GM19468 (cell line): ENCODE data around the gene ELF4.

Experiments used
- ATAC-seq: cut with Tn5 transposase; IDR thresholded peaks from one replicate; pipeline ENCODE4 v1.9.1; 2021; ENCODE audit warnings: mild to moderate bottlenecking, moderate library complexity, moderate number of reproducible peaks; ENCODE audit not compliant: unreplicated experiment; ENCODE audit errors: extremely low read depth

ELF4 gene

DNA sequence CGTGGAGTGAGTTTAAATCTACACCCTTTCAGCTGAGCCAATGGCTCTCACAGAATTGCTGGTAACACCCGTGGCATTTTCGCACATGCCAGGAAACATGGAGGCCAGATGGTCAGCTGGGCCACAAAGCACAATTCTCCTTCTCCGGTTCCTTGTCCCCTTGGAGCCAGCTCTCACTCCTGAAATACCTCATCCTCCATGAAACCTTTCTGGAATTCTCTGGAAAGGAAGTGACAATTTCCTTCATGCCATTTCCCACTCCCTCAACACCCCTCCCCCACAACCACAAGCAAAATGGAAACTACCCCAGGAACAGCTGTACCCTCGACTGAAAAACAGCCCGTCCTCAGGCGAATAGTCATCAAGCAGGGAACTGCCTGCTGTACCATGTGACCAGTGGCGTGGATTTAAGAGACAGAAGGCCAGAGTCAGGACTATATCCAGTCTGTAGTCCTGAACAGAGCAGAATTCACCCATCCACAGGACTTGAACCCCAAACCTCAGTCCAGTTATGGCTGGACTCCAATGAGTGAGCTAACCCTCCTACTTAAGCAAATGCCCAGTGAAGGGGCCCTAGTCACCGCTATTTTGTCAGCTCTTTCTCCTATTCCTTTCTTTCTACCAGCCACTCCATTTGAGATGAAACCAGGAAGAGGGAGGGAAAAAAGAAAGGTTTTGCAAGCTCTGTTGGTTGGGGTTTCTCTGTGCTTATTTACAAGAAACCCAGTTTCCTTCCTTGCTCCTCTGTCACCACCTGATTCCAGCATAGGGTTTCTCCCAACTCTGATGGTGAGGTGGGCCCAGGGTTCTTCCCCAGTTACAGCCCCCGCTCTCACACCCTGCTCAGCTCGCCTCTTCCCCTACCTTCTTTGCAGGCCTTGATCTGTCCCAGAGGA is 24.5 kb downstream of the ELF4 start:
- no peak for ATAC-seq

DNA sequence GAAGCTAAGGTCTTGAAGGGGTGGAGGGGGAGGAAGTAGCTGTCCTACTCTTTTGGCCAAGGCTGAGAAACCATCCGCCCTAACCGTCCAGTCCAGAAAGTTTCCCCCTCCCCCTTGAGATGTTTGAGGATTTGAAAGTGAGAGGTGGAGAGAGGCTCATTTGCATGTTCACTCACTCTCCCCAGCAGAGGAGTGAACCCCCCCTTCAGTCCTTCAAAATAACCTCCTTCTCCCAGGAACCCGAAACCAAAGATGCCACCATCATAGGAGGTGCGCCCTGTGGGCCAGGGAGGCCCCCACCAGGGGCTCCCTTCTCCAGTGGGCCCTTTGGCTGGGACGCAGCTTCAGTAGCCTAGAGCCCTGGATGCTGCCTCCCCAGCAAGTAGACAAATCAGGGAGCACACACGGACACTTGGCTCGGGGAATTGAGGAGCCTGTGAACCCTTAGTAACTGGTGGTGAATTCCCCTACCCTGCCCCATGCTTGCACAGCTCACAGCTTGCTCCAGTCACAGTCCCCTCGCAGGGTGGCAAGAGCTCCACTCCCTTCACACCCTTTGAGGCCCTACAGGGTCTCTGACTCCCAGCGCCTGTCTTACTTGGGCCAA is 25.6 kb downstream of the ELF4 start:
- ATAC-seq: no peak

DNA sequence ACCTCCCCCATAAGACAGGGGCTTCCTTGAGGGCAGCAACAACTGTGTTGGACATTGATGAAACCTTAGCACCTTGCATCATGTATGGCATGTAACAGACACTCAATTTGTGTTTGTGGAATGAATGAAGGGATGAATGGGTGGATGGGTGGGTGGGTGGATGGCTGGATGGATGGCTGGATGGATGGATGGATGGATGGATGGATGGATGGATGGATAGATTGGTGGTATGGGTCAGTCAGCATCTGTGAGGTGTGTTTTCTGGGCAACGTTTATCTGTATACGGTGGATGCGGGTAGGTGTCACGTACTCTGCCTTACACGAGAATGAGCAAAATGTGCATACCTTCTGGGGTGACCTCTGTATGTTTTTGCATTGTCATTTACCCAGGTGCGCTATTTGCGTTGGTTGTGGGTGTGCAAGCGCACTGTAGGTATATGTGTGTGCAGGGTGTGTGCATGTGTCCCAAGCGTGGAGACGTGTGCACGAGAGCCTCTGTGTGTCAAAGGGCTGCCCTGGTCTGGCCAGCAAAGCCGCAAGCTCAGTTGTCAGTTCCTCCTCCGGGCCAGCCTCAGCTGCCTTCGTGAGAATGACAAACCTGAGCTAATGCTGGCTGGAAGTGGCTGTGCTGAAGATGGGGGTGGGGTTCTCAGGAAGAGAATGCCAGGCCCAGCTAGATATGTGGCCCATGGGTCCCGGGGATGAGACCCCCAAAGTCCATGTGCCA is 26.5 kb downstream of the ELF4 start:
- ATAC-seq: no peak

DNA sequence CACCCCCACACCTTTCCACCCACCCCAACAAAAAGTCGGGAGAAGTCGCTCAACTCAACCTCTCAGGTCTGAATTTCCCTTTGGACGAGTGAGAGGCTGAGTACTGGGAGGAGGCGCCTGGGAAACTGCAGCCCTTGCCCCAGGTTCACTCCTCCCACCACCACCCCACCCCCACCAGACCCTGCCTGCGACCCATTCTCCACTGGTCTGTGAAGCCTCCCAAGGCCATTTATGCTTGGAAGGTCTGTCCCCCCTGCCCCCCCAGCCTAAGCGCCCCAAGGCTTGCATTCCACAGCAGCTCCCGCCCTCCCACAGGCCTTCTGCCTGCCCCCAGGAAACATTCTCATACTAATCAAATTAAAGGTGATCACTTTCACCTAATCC is 27.2 kb downstream of the ELF4 start:
- no peak for ATAC-seq

DNA sequence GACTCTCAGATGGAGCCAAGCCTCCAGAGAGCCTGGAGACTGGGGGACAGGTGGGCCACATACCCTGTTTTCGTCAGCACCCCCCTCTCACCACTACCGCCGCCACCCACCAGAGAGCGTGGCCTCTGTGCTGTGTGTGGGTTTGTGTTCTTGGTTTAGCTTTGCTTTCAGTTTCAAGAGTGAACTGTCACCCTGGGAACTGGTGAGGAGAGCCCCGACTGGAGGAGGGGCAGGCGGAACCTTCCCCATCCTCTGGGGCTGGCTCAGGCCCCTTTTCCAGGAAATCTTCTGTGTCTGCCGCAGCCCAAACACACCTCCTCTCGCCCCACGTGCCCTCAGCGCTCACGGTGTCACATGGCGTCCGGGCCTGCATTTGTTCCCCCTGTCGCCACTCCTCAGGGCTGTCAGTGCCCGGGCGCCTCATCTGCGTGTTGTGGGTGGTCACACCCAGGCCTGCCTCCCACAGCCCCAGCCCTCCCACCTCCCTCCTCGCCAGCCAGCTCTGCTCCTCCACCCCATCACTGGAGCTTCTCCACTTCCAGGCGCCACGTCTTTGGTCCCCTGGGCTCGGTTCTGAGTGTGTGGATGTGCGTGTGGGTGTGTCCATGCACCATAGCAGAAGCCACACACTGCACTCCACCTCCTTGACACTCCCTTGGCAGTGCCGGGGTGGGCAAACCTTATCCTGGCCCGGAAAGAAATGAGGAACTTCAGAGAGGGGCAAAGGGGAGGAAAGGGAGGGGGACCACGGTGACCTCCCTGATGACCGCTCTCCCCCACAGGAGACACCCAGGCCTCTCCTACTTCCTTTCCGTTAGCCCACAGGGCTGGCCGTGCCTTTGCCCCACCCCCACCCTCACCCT is 27.8 kb downstream of the ELF4 start:
- ATAC-seq: peak; percentile 66

DNA sequence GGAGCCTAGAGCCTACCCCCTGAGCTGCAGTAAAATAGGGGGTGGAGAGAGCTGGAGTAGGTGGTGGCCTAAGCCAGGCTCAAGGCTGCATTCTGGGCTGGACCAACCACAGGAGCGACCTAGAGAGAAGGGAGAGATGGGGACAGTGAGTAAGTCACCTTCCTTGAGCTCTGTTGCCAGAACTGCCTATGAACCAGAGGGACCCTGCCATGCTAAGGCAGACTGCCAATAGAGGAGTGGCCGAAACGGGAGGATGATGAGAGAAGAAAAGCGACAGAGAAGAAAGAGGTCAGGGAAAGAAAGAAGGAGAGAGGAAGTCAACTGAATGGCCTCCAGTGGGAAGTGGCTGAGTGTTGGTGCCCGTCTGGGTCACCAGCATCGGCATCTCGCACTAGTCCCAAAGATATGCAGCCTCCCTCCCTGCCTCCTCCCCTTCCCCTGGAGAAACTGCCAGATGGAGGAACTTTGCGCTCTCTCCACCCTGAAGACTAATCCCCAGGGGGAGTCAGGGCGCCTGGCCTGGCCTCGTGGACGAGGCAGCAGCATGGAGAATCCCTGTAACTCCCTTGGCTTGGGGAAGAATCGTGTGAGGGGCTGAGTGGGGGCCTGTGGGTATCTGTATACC is 28.8 kb downstream of the ELF4 start:
- ATAC-seq: no peak

DNA sequence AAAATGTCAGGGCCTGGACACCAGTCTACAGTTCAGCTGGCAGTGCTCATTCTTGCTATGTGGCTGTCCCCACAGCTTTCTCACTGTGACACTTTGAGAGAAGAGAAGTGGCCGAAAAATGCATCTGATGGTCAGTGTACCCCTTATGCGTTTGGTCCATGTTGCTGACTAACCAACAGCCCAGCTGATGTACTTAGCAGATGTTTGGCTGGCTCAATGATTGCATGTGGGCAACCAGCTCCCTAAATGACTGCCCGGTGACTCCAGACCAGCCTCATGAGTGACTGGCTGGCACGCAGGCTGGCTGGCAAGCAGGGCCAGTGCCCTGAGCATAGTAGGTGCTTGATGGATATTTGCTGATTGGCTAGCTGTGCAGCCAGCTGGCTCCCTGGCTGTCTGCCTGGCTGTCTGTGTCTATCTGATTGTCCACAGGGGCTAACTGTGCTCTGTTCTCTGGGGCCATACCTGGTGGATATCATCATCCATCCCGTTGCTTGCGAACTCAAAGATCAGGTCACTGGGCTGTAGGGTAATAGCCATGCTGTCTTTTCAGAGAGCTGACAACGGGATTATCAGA is 29.4 kb downstream of the ELF4 start:
- ATAC-seq: no peak

DNA sequence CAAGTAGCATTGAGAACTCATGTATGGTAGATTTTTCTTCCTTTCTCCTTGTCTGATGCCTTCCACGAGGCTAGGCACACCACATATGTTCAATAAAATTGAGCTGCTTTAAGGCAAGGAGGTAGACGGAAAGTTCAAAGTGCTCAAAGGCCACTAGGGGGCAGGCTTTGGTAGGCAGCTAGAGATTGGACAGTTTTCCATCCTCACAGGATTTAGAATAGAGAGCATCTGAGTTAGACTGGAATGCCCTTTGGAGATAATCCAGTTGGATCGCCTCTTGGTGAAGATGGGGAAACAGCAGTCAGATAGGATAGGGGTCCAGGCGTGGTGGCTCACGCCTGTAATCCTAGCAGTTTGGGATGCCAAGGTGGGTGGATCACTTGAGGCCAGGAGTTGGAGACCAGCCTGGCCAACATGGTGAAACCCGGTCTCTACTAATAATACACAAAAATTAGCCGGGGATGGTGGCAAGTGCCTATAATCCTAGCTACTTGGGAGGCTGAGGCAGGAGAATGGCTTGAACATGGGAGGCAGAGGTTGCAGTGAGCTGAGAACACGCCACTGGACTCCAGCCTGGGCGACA is 30.4 kb downstream of the ELF4 start:
- ATAC-seq: no peak

DNA sequence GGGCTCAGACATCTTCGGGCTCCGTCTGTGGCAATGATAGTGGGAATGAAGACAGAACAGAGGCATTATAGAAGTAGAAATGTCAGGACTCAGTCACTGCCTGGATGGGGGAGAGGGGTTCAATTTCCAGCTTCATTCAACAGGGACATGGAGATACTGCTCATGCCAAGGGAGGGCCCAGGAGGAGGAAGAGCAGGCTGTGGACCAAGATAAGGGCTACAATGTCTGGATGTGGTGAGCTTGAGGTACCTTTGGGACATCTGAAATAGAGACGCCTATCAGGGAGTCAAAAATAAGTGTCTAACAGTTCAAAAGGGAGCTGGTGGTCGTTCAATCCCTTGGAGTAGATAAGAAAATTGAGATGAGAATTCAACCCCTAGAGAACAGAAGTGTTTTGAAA is 34.5 kb downstream of the ELF4 start:
- ATAC-seq: no peak

DNA sequence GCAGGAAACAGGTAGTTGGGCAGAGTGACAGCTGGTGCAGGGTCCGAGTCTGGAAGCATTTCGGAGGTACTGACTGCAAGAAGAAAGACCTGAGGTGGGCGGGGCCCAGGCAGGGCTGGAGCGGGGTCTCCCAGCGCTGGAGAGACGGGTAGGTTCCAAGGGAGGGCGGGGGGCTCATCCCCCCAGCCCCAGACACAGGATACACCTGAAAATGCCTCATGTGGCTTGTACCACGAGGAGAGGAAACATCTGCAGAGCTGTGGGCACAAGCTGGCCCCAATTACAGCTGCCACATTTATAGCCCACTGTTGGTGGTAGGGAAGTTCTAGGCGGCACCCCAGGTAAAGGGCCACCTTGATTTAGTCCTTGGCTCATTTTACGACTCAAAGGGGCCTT is 38.0 kb downstream of the ELF4 start:
- ATAC-seq: no peak

DNA sequence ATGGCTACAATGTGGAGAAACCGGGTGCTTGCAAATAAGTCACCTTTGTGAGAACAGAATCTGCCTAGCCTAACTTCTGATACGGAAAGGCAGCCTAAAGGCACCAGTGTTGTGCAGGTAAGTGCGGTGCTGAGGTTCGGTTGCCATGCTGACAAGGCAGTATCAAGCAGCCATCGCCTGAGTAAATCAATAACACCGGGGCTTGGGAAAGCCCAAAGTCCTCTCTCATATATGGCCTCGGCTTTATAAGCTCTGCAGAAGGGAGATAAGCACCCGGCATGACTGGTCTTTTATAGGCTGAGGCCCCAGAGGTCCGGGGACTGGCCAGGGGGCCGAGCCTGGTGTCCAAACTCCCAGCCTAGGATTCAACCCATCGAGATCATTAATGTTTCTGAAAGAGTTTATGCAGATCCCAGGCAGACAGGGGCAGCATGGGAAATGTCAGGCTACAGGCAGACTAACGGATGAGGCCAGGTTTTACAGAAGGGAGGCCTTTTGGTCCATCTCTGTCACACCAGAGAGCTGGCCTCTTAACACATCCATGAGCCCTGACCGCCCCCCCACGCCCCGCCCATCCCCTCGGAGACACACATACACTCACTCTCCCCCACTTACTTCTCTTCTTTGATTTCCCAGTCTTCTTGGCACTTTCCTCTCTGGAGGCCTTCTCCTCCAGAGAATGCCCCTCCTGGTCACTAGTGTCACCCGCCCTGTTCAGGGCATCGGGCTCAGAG is 38.5 kb downstream of the ELF4 start:
- no peak for ATAC-seq

DNA sequence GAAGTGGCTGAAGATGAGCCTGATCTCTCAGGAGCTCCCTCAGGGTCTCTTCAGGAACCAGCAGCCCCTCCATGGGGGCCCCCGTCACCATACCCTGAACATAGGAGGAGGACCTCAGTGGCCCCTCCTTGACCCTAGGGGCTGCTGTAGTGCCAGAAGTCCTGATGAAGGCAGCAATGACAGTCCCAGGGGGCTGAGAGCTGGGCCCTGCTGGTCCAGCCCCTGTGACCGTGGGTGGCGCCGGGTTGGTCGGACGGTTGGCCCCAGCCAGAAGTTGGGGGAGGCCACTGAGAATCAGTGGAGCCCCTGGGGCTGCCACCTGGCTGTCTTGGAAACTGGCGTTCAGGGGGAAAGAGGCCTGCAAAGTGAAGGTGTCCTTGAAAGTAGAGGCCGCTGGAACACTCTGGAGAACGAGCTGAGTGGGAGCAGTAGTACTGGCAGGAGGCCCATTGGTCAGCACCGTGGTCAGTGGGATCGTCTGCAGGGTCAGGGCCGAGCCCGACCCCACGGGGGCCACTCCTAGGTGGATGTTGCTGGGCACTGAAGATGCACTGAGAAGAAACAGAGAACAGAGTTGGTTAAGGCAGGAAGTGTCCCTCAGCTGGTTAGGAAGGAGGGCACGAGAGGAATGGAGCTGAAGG is 43.2 kb downstream of the ELF4 start:
- ATAC-seq: no peak

DNA sequence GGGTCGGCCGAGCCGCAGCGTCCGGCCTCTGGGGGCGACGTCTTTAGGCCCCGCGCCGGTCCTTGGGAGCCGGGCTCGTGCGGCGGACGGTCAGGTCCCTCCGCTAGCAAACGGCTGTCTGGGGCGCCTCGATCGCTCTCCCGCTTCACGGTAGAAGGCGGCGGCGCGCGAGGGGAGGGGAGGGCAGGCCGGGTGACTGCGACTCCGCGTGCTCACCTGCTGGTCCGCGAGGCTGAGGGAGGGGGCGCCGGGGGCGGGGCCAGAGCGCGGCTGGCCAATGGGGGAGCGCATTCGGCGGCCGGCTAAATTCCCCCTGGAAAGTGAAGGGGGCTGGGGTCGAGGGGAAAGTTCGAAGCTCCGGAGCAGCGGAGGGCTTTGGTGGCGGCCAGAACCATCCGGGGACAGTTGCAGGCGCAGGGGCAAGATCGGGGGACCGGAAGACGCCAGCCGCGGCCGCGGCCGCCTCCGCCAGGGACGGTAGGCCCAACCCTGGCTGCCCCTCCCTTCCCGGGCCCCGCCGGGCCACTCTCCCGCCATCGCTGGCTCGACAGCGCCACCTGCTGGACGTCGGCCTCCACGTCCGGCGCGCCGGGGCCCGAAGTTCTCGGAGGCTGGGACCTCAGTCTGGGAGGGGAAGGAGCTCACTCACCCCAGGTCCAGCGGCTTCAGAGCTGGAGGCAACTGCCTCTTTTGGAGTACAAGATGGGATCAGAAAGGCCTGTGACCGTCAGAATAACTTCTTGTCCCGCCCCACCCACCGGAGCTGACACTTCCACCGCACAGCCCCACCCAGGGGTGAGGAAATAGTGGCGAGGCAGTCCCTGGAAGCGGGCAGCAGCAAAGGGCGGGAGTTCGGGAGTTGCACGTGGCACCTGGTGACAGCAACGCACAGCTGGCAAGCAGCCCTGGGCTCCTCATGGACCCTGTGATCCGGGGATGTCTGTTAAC is 49.9 kb downstream of the ELF4 start:
- peak; percentile 61 for ATAC-seq

DNA sequence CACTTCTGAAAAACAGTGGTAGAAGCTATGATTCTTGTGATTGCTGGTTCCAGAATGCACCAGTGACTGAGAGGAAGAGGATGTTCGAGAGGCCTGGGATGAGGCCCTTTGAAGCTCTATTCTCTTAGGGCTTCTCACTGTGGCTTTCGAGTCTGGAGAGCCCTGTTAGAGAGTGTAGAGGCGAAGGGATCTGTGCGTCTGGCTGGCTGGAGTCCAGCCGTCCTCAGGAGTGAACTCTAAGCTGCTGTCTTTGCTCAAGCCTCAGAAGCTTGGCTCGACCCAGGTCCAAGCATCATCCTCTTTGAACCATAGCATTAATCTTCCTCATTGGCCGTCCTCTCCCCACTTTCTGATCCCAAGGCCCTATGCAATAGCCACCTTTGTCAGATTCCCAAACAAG is 51.6 kb downstream of the ELF4 start:
- no peak for ATAC-seq

DNA sequence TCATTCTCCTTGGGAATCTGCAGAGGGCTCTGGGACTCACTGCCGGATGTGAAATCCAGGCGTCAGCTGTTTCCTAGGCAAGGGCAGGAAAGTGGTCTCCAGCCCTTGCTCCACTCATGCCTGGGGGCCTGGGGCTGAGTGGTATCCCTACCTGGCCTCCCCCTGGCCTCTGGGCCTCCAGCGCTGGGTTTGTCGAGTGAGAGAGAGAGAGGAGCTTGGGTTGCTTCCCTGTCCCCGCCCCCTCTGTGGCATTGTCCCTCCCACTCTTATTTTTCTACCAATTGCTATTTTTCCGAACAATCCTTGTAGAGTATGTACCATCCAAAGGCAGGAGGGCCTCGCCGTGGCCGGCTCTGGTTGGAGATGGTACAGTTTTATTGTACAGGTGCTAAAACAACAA is 53.1 kb downstream of the ELF4 start:
- ATAC-seq: no peak

DNA sequence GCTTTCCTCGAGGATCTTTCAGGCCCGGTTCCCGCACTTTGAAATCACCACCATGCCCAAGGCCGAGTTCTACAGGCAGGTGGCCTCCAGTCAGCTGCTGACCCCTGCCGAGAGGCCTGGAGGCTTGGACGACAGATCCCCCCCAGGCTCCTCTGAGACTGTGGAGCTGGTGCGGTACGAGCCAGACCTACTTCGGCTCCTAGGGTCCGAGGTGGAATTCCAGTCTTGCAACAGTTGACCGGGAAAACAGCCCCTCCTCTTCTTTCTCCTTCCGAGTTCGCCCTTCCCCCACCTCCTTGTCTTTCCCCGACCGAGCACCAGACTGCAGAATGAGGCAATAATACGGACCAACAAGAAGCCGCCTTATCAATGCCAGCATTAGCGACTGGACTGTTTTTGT is 54.4 kb downstream of the ELF4 start:
- ATAC-seq: no peak

DNA sequence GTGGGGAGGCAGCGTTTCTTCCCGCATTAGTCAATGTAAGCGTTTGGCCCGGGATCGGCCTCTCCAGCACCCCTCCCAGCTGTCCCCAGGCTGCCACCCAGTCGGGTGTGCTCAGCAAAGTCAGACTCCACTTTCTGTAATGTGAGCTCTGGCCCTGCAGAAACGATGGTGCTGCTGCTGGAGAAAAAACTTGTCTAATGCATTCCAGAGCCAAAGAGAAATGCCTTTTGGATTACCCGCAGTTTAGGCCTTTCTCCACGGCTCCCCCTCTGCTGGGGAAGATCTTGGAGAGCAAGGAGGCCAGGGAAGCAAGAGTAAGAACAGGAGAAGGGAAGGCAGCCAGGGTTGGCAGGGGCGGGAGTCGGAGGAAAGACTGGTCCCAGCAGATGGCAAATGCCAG is 55.2 kb downstream of the ELF4 start:
- no peak for ATAC-seq
